GM19372 (cell line): ENCODE measurements around the gene SCGB2B2.
"Not testable (repeated sequence)": the region's sequence is repeated elsewhere in the genome, so short reads cannot be mapped to it uniquely, and the experiment has no call there.

Source experiments
- ATAC-seq: cut with Tn5 transposase; IDR thresholded peaks from one replicate; pipeline ENCODE4 v1.9.1; 2021; ENCODE audit warnings: mild to moderate bottlenecking, low read depth, moderate library complexity; ENCODE audit not compliant: unreplicated experiment

Gene SCGB2B2

GRCh38 chr19:34676697-34677385, at the start of gene SCGB2B2:
Gene SCGB2B2 (minus strand): TSS chr19:34677159. CDS start chr19:34594563, 82,596 bp downstream.
- ATAC-seq = peak; percentile 50

- no peak for ATAC-seq
These were observed 48.4 kb upstream of the SCGB2B2 start for GRCh38 chr19:34725400-34725799.

- ATAC-seq = no peak
These were observed 45.4 kb upstream of the SCGB2B2 start for GRCh38 chr19:34722353-34722752.

GRCh38 chr19:34715357-34715756, 38.4 kb upstream of the SCGB2B2 start:
- no peak for ATAC-seq

GRCh38 chr19:34713262-34713637, 36.3 kb upstream of the SCGB2B2 start:
- no peak for ATAC-seq

GRCh38 chr19:34712395-34713261, 35.7 kb upstream of the SCGB2B2 start:
- ATAC-seq = no peak

GRCh38 chr19:34711890-34712289, 34.9 kb upstream of the SCGB2B2 start:
- no peak for ATAC-seq

- no peak for ATAC-seq
These were observed 30.7 kb upstream of the SCGB2B2 start for GRCh38 chr19:34707661-34708060.

GRCh38 chr19:34692549-34692948, 15.6 kb upstream of the SCGB2B2 start:
- ATAC-seq = no peak

GRCh38 chr19:34690372-34690771, 13.4 kb upstream of the SCGB2B2 start:
- ATAC-seq = no peak

GRCh38 chr19:34688592-34688991, 11.6 kb upstream of the SCGB2B2 start:
- no peak for ATAC-seq

- no peak for ATAC-seq
These were observed 10.4 kb upstream of the SCGB2B2 start for GRCh38 chr19:34687348-34687747.

GRCh38 chr19:34686455-34686854, 9.5 kb upstream of the SCGB2B2 start:
- no peak for ATAC-seq

- not testable (repeated sequence) for ATAC-seq
These were observed 8.3 kb upstream of the SCGB2B2 start for GRCh38 chr19:34685266-34685665.

GRCh38 chr19:34681478-34681877, 4.5 kb upstream of the SCGB2B2 start:
- no peak for ATAC-seq

GRCh38 chr19:34678421-34678820, 1.5 kb upstream of the SCGB2B2 start:
- no peak for ATAC-seq

- no peak for ATAC-seq
These were observed 1.1 kb upstream of the SCGB2B2 start for GRCh38 chr19:34678085-34678412.

- peak; percentile 89 for ATAC-seq
These were observed 576 bp upstream of the SCGB2B2 start, which contains the start of gene ZNF302 for GRCh38 chr19:34677386-34678084. Gene ZNF302 (plus strand): TSS chr19:34677678. CDS start chr19:34678805, 1,127 bp downstream.

- ATAC-seq = no peak
These were observed 1.0 kb downstream of the SCGB2B2 start for GRCh38 chr19:34675919-34676318.

- no peak for ATAC-seq
These were observed 1.7 kb downstream of the SCGB2B2 start for GRCh38 chr19:34675250-34675649.

- ATAC-seq = no peak
These were observed 3.4 kb downstream of the SCGB2B2 start for GRCh38 chr19:34673590-34673989.
